HG02642 (cell line): ENCODE results near the gene SFTPD.
"Not testable (repeated sequence)": the region's sequence is repeated elsewhere in the genome, so short reads cannot be mapped to it uniquely, and the experiment has no call there.

ENCODE experiments used
- ATAC-seq: cut with Tn5 transposase; IDR thresholded peaks from one replicate; pipeline ENCODE4 v1.9.1; 2021; ENCODE audit warnings: mild to moderate bottlenecking; ENCODE audit not compliant: unreplicated experiment, poor library complexity

SFTPD gene

DNA sequence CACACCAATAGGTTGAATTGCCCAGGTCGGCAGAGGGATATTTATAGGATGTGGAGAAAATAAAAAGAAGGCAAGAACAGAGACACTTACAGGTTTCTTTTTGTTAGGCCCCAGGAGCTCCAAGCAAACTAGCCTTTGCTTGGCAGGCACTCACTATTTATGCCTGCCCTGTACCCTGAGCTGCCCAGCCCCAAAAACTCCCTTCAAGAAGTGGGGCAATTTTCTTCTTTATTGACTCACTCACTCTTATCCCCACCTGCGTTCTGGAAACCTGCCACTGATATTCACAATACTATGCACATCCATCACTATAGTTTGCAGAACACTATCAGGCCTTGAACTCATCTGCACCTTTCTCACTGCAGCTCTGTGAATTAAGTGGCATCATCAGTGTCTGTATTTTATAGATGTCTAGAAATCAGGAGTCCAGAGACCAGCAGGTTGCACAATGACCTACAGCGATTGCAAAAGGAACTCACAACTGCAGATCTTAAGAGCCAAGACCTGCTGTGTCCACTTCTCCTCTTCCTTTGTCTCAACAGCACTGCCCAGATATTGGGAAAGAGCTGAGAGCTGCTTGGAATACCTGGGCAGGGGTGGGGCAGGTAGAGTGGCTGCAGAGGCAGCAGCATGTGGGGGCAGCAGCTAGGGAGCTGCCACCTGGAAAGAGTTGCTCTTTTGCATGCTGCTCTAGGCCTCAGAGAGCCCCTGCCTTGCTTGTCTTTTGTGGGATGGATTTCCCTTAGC is at the start of gene SFTPD:
Gene SFTPD (minus strand): TSS at position 130 of the 747 bp plus-strand sequence. CDS start 2,446 bp downstream, outside the sequence.
- ATAC-seq: no peak

DNA sequence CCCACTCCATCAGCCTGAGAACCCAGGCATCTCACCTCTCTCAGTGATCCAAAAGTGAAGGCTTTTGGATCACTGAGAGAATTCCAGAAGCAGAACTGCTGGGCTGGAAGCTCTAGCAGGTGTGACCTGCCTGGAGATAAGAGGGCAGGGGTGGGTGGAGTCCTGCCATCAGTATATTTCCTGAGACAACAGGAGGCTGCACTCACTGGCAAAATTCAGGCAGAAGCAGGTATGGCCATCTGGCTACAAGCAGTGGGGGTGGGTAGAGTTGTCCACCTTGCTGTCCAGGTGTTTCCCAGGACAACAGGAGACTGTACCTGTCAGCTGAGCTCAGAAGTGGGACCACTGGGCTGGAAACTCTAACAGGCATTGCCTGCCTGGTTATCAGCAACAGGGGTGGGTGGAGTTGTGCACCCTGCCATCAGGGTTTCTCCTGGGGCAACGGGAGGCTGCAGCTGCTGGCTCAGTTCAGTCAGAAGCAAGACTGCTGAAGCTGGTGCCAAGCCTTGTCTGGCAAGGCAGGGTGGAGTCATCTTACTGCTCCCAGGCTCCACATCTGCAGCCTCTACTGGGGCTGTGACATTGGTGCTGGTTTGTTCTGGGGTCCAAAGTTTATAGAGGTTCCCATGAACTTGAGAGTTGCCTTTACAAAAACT is 47.2 kb upstream of the SFTPD start:
- no peak for ATAC-seq

DNA sequence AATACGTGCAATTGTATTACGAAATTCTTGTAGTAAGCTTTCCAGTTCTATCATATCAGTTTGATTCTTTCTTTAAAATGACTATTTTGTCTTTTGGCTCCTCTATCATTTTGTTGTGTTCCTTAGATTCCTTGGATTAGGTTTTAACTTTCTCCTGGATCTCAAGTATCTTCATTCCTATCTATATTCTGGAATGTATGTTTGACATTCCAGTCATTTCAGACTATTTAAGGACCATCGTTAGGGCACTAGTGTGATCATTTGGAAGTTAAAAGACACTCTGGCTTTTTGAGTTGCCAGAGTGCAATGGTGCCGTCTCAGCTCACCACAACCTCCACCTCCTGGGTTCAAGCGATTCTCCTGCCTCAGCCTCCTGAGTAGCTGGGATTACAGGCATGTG is 45.7 kb upstream of the SFTPD start:
- ATAC-seq: no peak

DNA sequence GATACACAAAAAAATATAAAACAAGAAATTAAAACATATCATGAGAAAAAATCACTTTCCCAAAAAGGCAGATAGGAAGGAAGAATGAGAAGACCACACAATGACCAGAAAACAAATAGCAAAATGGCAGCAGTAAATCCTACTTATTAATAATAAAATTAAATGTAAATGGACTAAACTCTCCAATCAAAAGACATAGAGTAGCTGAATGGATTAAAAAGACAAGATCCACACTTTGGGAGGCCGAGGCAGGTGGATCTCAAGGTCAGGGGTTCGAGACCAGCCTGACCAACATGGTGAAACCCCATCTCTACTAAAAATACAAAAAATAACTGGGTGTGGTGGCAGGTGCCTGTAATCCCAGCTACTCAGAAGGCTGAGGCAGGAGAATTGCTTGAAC is 39.3 kb upstream of the SFTPD start:
- ATAC-seq: not testable (repeated sequence)

DNA sequence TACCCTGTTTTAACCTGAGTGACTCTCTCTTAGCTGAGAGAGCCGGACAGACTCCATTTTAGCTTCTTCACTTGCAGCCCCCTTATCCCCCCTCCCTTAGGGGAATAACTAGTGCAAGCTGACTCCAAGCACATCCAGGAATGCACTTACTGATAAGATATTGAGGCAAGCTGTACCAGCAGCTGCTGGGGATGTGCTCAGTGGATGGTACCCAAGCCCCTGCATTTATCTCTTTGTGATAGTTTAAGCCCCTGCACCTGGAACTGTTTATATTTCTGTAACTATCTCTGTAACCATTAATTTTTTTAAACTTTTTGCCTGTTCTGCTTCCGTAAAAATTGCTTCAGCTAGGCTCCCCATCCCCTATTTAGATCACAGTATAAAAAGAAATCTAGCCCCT is 37.8 kb upstream of the SFTPD start:
- not testable (repeated sequence) for ATAC-seq

DNA sequence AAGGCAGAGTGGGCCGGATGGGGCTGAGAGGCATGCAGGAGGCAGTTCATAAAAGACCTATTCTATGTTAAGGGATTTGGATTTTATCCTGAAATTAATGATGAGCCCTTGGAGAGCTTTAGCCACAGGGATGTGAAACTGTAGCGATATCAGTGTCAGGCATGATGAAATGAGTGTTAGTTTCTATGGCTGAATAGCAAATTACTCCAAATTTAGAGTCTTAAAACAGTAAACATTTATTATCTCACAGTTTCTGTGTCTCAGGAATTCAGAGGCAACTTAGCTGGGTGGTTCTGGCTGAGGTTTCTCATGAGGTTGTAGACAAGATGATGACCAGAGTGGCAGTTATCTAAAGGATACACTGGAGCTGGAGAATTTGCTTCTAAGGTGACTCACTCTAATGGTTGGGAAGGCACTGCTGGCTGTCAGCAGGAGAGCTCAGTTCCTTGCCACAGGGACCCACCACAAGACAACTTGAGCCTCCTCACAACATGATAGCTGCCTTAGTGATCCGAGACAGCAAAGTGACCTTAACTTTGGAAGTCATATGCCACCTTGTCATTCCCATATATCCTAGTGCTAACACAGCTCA is 36.7 kb upstream of the SFTPD start:
- no peak for ATAC-seq

DNA sequence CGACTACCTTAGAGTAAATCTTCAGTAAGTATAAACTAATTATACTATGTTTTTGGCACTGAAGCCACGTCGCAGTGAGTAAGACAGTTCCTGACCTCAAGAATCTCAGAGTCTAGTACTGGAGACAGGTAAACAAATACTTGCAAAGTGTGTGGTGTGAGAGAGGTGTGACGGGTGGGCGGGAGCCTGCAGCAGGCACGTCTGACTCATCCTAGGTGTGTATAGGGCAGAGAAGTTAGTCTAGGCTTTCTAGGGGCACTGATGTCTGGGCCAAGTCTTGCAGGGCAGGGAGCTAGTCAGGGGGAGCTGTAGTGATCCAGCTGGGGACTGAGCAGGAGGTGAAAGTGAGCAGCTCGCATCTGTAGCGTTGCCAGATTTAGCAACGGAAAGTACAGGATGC is 35.9 kb upstream of the SFTPD start:
- no peak for ATAC-seq

DNA sequence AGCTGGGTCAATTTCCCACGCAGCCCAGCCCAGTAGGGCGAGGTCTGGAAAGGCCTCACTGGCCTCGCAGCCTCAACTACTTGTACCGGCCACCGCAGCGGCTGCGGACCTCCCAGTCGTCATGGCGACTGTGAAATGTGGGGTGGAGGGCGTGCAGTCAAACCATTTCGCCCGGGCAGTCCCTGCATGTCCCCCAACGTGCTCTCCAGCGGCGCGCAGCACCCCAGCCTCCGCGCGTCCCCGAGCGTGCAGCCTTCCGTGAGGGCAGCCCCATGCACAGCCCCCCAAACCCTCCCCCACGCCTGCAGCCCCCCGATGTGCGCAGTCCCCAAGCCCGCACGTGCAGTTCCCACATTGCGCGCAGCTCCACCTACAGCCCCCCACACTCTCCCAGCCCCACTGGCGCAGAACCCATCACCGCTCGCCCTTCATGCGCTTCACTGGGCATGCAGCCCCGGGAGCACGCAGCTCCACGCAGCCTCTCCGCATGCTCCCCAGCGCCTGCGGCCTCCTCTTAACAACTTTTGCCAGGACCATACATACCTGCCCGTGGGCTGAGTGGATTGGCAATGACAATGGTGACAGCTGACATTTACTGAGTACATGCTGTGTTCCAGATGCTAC is 34.5 kb upstream of the SFTPD start:
- ATAC-seq: no peak

DNA sequence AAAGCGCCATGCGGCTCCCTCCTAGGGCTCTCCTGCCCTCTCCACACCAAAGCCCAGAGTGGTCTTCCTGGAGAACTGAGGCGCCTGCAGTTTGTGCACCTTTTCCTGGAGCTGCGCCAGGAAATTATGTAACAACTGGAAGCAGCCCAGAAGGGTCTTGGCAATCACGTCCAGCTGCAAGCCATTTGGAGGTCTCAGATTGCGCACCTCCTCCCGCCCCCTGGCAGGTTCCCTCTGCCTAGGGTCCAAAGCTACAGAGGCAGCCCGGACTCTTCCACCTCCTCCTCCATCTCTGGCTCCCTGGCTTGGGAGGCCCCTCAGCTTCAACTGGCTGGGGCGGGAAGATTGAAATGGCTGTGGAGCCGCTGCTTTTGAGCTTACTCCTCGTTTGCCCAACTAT is 34.0 kb upstream of the SFTPD start:
- ATAC-seq: no peak

DNA sequence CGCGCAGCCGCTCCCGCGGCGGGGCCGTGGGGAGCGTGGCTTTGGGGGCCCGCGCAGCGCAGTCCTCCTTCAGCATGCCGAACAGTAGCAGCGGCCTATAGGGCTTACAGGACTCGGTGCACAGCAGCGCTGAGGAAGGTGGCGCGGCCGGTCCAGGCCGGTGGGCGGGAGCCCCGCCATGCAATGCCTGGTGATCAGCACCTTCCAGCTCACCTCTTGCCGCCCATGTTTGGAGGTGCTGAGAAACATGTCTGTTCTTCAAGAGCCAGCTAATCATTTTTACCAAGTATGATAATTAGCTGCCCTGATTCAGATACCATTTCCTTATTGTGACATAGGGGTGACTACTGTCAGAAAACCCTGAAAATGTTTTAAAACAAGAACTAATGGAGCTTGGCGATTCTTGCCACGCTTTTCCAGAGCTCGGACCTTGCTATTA is 33.5 kb upstream of the SFTPD start:
- ATAC-seq: no peak

DNA sequence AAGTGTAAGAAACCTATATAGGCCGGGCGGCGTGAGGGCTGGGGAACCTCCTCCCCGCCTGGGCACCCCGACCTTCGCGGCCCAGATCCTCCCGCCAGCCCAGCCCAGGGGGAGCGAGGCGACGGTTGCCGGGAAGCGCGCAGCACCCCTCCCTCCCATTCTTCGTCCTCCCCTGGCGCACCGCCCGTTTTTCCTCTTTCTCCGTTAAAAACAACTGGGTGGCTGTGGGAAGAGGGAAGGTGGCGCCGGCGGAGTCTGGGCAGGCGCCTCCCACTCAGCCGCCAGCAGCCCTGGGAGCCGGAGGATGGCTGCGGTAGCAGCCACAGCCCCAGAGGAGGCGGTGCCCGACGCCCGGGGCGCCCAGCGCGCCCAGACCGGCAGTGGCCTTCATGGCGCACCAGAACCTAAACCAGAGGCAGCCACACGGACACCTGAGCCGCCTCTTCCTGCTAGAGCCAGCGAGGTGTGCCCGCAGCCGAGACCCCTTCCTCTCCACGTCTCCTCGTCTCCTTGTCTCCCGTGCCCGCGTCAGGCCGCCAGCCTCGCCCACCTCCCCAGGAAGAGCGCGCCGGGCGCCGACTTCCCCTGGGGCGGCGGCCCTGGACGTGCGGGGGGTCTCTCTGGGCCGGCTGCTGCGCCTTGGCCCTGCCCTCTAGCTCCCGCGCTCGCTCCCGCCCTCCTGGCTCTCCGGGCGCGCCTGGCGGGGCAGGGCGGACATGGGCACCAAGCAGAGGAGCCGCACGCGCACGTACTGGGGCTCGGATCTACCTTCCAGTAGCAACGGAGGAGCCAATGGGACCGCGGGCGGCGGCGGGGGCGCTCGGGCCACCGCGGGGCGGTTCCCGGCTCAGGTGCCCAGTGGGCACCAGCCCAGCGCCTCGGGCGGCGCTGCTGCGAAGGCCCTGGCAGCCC is 32.8 kb upstream of the SFTPD start:
- no peak for ATAC-seq

DNA sequence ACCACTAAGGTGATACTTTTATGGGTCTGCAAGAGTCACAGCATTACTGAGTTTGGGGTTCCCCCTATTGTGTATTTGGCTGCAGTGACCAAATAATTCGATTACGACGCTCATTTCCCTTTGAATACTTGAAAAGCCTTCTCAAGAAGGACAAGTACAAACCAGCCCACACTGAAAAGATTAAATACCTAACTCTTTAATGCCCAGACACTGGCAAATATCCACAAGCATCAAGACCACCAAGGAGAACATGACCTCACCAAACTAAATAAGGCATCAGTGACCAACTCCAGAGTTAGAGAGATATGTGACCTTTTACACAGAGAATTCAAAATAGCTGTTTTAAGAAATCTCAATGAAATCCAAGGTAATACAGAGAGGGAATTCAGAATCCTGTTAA is 31.8 kb upstream of the SFTPD start:
- no peak for ATAC-seq

DNA sequence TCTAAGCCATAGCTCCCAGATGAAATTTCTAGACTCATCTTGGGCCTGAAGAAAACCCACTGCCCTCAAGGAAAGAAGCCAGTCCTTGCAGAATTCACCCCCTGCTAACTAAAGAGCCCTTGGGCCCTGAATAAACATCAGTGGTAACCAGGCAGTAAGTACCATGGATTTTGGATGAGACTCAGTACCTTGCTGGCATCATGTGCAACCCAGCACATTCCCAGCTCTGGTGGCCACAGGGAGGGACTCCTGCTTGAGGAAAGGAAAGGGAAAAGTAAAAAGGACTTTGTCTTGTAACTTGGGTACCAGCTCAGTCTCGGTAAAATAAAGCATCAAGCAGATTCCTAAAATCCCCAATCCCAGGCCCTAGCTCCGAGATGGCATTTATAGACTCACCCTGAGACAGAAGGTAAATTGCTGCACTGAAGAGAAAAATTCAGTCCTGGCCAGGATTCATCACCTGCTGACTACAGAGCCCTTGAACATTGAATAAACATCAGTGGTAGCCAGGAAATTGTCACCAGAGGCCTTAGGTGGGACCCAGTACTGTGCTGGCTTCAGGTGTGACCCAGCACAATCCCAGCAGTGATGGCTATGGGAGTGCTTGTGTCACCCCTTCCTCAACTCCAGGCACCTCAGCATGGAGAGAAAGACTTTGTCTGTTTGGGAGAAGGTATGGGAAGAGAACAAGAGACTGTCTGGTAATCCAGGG is 31.2 kb upstream of the SFTPD start:
- no peak for ATAC-seq

DNA sequence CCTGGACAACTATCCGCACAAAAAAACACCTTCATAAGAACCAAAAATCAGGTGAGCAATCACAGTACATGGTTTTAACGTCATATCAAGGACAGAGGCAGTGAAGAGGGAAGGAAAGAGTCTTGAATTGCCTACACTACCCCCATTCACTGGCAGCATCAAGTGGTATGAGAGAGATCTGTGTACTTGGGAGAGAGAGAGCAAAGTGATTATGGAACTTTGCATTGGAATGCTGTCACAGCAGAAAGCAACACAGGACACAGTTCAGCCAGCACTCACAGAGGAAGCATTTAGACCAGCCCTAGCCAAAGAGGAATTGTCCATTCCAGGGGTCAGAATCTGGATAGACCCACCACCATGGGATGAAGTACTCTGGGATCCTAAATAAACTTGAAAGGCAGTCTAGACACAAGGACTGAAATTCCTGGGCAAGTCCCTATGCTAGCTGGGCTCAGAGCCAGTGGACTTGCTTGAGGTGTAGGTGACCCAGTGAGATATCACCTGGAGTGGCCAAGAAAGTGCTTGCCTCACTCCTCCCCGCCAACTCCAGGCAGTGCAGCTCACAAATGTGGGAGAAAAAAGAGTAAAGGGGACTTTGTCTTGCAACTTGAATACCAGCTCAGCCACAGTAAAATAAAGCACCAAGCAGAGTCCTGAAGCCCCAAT is 30.5 kb upstream of the SFTPD start:
- no peak for ATAC-seq

DNA sequence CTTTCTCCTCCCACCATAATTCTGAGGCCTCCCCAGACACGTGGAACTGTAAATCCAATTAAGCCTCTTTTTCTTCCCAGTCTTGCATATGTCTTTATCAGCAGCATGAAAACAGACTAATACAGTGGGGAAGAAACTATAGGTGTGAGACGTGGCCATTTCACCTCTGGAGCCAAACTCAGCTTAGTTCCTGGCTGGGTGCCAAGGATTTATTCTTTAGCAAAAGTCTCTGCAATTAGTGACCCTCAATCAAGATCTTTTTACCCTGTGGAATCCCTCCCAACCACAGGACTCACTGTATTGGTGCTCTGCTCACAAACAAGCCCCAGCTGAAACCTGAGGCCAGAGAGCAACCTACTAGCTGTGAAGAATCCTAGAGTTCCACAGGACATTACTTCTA is 28.1 kb upstream of the SFTPD start:
- ATAC-seq: no peak

DNA sequence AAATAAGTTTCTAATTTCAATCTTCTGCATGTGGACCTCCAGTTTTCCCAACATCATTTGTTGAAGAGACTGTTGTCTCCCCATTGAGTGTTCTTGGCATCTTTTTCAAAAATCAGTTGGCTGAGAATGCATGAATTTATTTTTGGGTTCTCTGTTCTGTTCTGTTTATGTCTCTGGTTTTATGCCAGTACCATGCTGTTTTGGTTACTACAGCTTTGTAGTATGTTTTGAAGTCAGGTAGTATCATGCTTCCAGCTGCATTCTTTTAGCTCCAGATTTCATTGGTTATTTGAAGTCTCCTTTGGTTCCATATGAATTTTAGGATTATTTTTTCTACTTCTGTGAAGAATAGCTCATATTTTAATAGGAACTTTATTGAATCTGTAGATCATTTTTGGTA is 21.2 kb upstream of the SFTPD start:
- ATAC-seq: no peak

DNA sequence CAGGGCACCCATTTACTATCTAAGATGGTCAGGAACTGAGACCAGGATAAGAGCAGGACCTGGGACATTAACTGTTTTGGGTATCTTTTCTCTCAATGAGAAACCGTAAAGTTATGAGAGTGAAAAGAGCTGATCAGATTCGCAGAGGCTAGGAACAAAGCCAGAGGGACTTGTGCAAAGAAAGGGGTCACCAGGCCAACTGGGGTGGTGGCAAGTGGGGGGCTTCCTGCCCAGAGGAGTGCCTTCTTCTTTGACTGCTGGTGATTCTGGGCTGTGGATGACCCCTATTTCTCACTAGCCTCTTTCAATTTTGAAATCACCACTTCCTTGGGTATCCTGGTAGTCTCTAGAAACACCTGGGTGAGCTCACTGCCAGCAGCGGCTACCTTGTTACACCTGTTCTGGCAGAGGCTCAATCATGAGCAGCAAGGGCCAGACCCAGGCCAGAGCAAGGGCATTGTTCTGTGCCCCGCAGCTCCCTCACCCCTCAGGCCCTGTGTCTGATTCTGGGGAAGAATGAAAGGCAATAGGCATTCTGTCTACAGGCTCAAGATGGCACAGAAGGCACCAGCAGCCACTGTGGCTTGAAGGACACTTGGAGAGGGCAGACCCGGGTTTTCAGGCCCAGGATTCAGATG is 999 bp downstream of the SFTPD start:
- no peak for ATAC-seq

DNA sequence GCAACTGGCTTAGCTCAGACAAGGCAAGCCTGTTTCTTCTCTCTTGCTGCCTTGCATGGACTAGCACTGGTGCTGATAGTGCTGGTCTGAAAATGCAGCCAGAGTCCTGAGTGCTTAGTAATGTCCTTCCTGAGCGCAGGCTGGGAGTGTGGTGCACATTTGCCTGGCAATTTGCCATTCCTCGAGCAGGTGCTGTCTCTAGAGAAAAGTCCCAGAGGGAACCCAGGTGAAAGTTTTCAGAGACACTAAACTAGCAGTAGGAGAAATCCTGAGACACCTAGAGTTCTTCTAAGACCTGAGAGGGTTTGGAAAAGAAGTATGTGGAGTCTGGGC is 1.9 kb downstream of the SFTPD start:
- ATAC-seq: no peak
